Measurements from ENCODE around the gene ARMCX5.

The ARMCX5 gene

DNA sequence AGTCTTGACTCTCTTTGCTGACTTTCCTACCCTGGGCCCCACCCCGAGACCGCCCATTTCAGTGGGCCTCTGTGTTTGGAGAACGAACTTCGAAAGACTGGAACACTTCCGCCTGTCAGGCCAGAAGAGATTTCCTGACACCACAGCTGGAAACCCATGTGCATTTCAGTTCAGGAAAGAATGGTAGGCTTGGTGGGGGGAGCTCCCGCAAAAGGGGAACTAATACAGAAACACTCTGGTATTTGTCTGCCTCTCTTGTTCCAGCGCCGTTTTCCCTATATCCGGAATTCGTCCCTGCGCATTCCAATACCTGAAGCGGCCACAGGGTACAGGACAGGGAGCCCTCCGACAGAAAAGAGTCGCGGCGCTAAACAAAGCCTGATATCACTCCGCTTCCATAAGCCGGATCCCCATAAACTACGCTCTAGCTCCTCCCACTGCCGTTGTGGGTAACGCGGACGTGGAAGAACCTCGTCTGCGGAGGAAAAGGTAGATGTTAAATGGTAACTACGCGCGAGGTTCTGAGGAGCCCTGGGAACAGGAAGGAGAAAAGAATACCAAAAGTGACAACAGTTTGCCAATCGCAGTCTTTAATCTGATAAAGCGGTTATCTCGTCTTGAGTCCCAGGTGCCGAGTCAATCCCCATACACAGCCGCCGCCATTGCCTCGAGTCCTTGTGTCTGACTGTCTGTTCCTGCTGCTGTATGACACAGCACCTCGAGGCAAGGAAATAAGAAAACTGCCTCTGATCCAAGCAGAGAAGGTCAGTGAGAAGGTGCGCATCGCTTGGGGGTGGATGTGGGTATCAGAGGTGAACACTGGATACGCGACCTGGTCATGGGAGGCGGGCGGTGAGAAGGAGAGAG lies at the start of gene ARMCX5:
Gene ARMCX5, plus strand, starts transcription at position 432 of the 867 bp plus-strand sequence. CDS start 2,627 bp downstream, outside the sequence.
- DNase-seq: peak; percentile 51

GRCh38 chrX:102558607-102559006 lies 40.7 kb upstream of the ARMCX5 start:
- DNase-seq: no peak

- no peak for DNase-seq
Measured at GRCh38 chrX:102560423-102561068, 38.8 kb upstream of the ARMCX5 start.

DNA sequence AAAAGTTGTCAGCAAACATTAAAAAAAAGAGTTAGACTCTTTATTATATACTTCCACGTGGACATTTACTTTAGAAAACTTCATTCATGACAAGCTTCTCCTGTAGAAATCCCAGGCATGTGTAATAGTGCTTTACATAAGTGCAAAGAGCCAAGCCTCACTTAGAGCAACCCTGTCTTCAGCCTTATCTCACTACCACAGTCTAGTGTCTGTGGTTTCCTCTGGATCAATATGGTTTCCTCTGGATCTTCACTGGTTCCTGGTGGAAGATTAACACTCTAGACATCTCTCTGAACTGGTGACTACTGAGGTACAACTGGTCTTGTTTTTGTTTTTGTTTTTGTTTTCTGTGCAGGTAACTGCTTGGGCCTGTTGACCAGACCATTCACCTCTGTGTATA lies 18.4 kb upstream of the ARMCX5 start:
- DNase-seq: no peak

- DNase-seq: no peak
Measured at GRCh38 chrX:102593367-102593766, 5.9 kb upstream of the ARMCX5 start.

GRCh38 chrX:102599951-102600579 lies 750 bp downstream of the ARMCX5 start:
- DNase-seq: no peak

GRCh38 chrX:102604327-102604726 lies 5.0 kb downstream of the ARMCX5 start:
- DNase-seq: no peak

- no peak for DNase-seq
Measured at GRCh38 chrX:102606115-102606514, 6.8 kb downstream of the ARMCX5 start.

DNA sequence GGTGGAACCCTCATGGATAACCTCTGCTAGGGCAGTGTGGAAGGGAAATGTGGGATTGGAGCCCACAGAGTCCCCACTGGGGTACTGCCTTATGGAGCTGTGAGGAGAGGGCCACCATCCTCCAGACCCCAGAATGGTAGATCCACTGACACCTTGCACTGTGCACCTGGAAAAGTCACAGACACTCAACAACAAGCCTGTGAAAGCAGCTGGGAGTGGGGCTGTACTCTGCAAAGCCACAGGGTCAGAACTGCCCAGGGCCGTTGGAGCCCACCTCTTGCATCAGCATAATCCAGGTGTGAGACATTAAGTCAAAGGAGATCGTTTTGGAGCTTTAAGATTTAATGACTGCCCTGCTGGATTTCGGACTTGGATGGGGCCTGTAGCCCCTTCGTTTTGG lies 11.6 kb downstream of the ARMCX5 start:
- no peak for DNase-seq

GRCh38 chrX:102624105-102624504 lies 24.8 kb downstream of the ARMCX5 start:
- no peak for DNase-seq

DNA sequence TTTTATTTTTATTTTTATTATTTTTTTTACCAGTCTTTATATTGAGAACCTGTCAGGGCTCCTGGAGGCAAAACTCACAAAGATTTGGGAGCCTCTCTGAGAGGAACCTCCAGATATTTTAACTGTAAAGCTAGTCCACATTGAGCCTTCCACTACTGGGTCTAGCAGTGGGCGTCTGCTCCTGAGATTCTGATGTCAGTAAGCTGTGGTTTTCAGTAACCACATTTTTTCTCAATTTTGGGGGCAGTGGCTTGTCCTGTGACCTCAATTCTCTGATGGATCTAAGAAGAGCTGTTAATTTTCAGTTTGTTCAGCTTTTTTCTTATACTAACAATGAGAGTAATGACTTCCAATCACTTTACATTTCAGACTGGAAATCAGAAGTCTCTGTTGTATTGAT lies 28.3 kb downstream of the ARMCX5 start:
- no peak for DNase-seq

DNA sequence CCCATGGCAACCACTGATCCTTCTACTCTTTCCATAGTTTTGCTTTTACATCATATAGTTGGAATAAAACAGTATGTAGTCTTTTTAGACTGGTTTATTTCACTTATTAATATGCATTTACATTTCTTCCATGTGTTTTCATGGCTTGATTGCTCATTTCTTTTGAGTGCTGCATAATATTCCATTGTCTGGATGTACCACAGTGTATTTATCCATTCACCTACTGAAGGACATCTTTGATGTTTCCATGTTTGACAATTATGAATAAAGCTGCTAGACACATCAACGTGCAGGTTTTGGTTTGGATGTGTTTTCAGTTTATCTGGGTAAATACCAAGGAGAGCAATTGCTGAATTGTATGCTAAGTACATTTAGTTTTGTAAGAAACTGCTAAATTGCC lies 38.2 kb downstream of the ARMCX5 start:
- no peak for DNase-seq

DNA sequence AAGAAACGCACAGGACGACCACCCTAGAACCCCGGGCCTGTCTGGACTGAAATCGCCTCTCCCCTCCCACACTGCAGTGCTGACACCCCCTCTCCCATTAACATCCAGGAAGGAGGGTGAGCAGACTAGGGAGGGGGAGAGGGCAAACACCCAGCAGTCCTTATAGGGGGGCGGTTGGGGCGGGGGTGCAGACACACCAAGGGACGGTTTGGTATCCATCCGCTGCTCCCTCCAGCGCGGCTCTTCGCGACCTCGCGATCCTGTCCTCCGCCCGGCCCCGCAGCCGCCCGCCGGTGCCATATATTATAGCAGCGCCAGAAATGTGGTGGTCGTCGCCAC lies 51.6 kb downstream of the ARMCX5 start:
- DNase-seq: no peak

DNA sequence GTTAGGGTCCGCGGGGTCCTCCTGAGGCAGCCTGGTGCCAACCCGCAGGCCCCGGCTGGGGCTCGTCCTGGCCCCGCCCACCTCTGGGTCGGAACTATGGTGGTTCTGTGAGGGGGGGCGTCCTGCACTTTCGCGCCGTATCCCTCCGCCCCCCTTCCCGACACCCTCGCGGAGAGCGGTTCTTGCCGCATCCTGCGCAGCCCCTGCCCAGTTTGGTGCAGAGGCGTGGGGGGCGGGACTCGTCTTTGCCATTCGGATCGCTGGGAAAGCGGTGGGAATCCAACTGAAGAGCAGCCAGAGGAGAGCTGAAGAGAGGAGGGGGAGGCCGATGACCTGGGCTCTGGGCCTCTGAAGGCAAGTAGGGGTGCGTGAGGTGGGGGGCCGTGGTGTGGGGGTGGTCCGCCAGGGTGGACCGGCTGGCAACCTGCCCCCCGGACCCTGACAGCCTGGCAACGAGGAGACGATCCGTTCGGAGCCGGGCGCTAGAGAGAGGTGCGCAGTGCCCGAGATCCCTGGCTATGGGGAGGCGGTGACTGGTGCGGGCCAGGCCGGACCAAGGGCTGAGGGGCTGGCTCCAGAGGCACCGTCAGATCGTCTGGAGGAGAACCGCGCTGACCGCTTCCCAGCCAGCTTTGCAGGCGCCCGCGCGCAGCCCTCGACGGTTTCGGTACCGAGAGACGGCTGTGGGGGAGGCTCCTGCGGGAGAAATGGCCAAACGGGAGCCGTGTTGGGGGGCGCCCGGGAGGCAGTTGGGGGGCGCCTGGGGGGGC lies 52.1 kb downstream of the ARMCX5 start, which contains the start of gene GPRASP1:
Gene GPRASP1, plus strand, starts transcription at position 242 of the 770 bp plus-strand sequence. CDS start 2,431 bp downstream, outside the sequence.
- DNase-seq: no peak

DNA sequence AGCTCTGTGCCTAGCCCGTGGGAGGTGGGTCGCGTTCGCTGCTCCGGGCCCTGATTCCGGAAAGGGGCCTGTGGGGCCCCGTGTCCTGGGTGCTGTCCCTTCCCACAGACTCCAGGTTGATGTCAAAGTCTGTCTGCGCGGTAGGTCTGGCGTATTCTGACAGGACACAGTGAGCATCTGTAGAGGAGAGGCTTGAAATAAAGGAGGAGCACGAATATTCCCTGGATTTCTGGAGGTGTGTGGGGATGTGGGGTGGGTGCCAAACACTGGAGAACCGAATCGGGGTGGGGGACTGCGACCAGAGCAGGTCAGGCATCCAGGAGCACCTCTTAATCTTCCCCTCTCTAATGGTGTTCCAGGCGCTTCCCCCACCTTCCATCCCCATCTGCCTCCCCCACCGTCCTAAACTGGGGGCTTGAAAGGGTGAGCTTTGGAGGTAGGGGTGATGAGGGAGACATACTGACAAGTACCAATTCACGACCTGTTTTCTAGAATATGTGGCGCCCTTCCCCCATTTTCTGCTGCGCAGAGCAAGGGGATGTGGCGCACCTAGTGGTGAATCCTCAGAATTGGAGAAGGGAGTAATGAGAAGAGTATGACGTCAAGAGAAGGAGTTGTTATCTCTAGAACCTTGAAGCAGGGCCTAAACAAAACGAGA lies 52.8 kb downstream of the ARMCX5 start:
- no peak for DNase-seq

Data from NCI-H1417 treated with DMSO at 0.1 percent for 48 hours (cell line).